Raji (cell line): ENCODE measurements around the gene STARD5.

Experiments used
- POLR2A ChIP-seq: IDR thresholded peaks from 2 replicates; pipeline ENCODE4 v1.6.1; 2011; ENCODE audit warnings: low read depth, low read length, control low read depth; ENCODE audit not compliant: insufficient read depth

The STARD5 gene

GRCh38 chr15:81268340-81268739 lies 55.6 kb downstream of the STARD5 start:
- TF ChIP-seq POLR2A: no peak

- no peak for TF ChIP-seq POLR2A
Observed at GRCh38 chr15:81265944-81266775, 57.8 kb downstream of the STARD5 start.

DNA sequence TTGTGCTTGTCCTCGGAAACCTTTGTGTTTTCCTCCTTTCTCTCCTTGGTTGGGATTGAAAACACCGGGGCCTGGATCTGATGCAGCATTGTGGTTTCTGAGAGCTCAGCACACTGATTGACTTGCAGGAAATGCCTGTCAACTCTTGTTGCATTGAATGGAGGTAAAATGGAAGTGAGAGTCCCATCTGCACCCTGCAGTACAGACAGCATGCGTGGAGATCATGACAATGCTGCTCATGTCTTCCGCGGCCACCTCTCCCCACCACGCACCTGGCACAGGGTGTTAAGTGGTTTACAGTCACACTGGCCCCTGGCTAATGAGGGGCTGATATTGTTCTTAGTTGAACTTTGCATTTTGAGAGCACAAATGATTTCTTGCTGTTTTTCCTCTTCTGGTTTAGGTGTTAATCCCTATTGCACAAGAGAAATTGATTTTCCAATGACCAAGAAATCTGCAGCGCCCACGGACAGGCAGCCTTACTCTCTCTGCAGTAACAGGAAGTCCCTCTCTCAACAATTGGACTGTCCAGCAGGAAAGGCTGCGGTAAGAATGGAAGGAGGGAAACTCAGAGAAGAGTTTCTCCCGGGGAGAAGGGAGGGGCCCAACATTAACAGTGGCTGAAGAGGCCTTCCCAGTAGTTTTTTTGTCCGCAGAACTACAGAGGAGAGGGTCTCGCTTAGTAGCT lies 58.5 kb downstream of the STARD5 start:
- TF ChIP-seq POLR2A: no peak

GRCh38 chr15:81264072-81264857 lies 59.7 kb downstream of the STARD5 start:
- no peak for TF ChIP-seq POLR2A

GRCh38 chr15:81263477-81263876 lies 60.5 kb downstream of the STARD5 start:
- no peak for TF ChIP-seq POLR2A

GRCh38 chr15:81261172-81261811 lies 62.6 kb downstream of the STARD5 start:
- no peak for TF ChIP-seq POLR2A

- TF ChIP-seq POLR2A: no peak
Observed at GRCh38 chr15:81259760-81260298, 64.1 kb downstream of the STARD5 start.
